GM18520 (cell line): Measurements from ENCODE around the gene TMEM59L.
"Not testable (repeated sequence)": the region's sequence is repeated elsewhere in the genome, so short reads cannot be mapped to it uniquely, and the experiment has no call there.

Experiments used
- ATAC-seq: cut with Tn5 transposase; IDR thresholded peaks from one replicate; pipeline ENCODE4 v1.9.1; 2021; ENCODE audit not compliant: unreplicated experiment

The TMEM59L gene

GRCh38 chr19:18594096-18594823 is 18.4 kb upstream of the TMEM59L start:
- ATAC-seq, result no peak

- ATAC-seq, result no peak
These were observed 17.8 kb upstream of the TMEM59L start for GRCh38 chr19:18594824-18595373.

GRCh38 chr19:18595475-18595874 is 17.2 kb upstream of the TMEM59L start:
- ATAC-seq, result no peak

GRCh38 chr19:18596752-18597157 is 15.9 kb upstream of the TMEM59L start:
- no peak for ATAC-seq

GRCh38 chr19:18597809-18598660 is 14.6 kb upstream of the TMEM59L start:
- ATAC-seq, result no peak

- ATAC-seq, result no peak
These were observed 13.2 kb upstream of the TMEM59L start for GRCh38 chr19:18599485-18599884.

GRCh38 chr19:18600692-18601397 is 11.8 kb upstream of the TMEM59L start:
- not testable (repeated sequence) for ATAC-seq

- ATAC-seq, result no peak
These were observed 10.8 kb upstream of the TMEM59L start for GRCh38 chr19:18601875-18602274.

GRCh38 chr19:18603255-18603957 is 9.3 kb upstream of the TMEM59L start:
- ATAC-seq, result no peak

GRCh38 chr19:18603958-18604819 is 8.5 kb upstream of the TMEM59L start:
- ATAC-seq, result no peak

GRCh38 chr19:18604820-18605159 is 7.9 kb upstream of the TMEM59L start:
- no peak for ATAC-seq

GRCh38 chr19:18605196-18605545 is 7.5 kb upstream of the TMEM59L start:
- ATAC-seq, result no peak

GRCh38 chr19:18605546-18606280 is 7.0 kb upstream of the TMEM59L start:
- ATAC-seq, result no peak

GRCh38 chr19:18606281-18607225 is 6.1 kb upstream of the TMEM59L start, which contains the start of gene CRLF1:
Gene CRLF1, minus strand, starts transcription at chr19:18606799. Its CDS starts 143 bp downstream, at chr19:18606656.
- no peak for ATAC-seq

- no peak for ATAC-seq
These were observed 5.2 kb upstream of the TMEM59L start for GRCh38 chr19:18607226-18608101.

GRCh38 chr19:18608102-18608804 is 4.4 kb upstream of the TMEM59L start:
- ATAC-seq, result no peak
